Daoy (cell line): ENCODE data around the gene FGF3. TPM values are rescaled to one million over a fixed set of nuclear protein-coding genes. Genes with fewer than 3 reads are reported as not detected.
A peak's percentile ranks its signal among the peaks of the same experiment; 100 is the strongest.

ENCODE experiments used
- DNase-seq: peaks from one replicate; pipeline ENCODE4 v3.0.0-alpha.2; 2015; ENCODE audit warnings: low read depth
- total RNA-seq: library from RNA; depleted of rRNA; stranded (reverse); fragments of >200 nt; shearing (Covaris generic); gene quantifications from 2 replicates; pipeline ENCODE4 v1.2.3, GENCODE V29; 2014; rRNA removed

FGF3 gene
- not detected in 2 replicates for total RNA-seq

DNA sequence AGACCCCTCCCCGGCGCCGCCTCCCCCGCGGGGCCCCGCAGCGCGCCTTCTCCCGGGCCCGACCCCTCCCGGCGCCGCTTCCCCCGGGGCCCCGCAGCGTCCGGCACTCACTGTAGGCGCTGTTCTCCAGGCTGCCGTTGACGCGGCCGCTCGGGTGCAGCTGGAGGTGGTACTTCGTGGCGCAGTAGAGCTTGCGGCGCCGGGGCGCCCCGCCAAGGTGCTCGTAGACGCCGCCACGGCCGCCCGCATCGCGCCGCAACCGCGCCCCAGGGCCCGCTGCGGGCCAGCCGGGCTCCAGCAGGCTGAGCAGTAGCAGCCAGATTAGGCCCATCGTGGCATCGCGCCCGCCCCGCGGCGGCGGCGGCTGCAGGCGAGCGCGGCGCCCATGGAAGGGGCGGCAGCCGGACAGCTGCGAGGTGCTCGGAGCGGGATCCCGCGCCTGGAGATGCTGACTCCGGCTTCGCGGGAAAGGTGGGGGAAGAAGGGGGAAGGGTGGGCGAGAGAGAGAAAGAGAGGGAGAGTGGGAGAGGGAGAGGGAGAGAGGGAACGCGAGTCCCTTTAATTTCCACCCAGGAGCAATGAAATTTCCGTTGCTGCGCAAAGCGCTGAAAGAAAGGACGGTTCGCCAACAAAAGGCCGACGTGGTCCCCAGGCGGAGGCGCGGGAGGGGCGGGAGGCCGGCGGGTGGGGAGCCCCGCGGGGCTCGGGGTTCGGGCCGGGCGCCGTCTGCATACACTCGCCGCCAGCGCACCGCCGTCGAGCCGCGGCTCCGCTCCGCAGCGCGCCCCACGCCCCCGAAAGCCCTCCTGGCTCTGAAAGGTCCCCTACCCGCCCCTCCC, at the start of gene FGF3:
Gene FGF3, minus strand, starts transcription at position 814 of the 839 bp plus-strand sequence. Its CDS starts 483 bp downstream, at position 331.
- no peak for DNase-seq

GRCh38 chr11:69868871-69869270, 49.7 kb upstream of the FGF3 start:
- no peak for DNase-seq

DNA sequence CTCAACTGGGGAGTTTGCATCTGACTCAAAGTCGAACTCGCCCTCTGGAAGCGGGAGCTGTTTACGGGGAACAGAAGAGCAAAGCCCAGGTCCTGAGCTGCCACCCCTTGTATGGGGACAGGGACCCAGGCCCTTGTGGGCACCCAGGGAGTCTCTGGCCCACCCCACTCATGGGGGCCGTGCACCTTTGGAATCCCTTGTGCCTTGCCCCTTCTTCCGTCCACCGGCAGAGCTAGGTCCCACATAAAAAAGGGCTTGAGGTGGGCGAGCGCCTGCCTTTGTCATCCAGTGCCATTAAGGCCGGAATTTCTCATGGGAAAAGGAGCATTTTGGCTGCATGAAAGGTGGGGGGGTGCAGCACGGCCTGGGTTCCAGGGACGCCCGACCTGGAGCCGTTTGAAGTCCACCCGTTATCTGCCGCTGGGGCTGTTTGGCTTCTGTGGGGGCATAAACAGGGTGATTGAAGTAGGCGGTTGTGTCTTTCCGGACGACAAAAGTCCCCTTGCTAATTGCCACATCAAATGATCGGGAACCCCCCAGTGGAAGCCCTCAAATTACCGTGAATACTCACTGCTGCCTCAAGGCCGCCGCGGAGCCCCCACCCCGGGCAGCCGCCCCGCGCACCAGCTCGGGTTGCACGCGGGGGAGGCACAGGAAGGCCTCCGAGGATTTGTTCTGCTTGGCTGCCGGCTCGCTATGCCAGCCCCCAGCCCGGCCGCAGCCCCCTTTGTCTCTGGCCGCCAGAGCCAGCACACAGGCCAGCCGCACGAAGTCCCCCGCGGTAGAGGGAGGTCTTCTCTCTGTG, 49.0 kb upstream of the FGF3 start:
- no peak for DNase-seq

DNA sequence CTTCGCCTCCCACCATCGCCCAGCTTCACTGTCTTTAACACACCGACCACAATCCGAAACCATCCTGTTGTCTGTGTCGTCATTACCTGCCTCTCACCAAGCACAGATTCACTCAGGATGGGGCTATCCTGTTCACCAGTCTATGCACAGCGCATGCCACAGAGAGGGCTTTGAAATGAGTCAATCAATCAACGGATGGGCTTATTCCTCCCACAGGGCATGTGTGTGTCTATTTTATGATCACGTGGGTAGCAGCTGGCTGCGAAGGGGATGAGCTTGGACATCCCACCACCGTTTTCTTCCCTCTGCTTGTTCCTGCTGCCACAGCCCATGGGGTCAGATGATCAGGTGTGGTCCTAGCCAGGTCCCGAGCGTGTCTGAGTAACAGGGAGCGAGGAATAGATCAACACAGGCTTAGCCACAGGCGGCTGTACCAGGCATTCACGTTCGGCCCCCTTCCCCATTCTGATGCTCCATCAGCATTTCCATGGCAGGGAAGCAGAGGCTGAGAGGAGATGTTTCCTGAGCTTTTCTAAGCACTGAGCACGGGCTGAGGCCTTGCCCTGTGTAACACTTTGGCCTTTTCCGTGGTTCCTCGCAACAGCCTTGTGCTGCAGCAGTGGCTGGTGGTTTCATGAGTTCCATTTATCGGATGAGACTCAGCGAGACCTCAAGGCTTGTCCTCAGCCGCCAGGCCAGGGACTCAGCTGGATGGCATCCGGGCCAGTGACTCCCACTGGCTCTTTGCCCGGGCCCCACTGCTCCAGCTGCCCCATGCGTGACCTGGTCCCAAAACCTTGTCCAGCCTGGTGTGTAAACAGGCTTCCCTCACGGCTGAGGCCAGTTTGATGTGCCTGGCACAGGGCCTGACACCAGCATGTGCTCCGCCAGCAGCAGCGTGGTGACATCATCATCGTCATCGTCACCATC, 48.1 kb upstream of the FGF3 start:
- peak; percentile 77 for DNase-seq

DNA sequence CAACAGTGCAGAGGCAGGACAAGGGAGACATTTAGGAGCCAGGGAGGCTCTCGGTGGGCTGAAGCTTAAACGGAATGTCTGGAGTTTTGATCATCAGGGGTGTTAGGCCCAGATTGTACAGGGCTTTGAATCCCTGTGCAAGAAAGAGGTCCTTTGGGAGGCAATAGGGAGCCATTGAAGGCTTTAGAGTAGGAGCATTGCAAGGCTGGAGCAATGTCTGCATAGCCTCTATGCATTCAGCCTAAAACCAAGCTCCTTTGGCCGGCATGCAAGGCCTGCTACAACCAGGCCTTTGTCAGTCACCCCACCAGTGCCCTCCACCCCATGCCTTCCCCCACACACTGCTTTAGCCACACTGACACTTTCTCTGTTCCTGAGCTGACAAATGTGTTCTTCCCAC, 47.4 kb upstream of the FGF3 start:
- no peak for DNase-seq

DNA sequence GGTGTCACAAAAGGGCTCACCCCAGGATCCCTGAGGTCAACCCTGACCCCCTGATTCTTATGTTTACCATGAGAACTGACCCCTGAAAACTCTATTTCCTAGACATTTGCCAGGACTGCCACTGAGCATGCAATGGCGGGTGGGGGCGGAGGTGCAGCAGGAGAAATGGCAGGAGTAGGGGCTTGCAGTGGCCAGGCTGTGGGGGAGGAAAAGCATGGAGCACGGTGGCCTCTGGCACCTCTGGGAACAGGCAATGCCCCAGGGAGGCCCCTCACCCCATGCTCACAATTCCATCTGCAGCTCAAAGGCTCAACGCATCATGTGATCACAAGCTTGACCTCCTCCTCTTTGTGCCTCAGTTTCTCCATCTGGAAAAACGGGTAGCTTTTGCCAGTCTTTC, 46.5 kb upstream of the FGF3 start:
- DNase-seq = no peak

GRCh38 chr11:69864686-69865661, 45.8 kb upstream of the FGF3 start:
- DNase-seq = no peak

DNA sequence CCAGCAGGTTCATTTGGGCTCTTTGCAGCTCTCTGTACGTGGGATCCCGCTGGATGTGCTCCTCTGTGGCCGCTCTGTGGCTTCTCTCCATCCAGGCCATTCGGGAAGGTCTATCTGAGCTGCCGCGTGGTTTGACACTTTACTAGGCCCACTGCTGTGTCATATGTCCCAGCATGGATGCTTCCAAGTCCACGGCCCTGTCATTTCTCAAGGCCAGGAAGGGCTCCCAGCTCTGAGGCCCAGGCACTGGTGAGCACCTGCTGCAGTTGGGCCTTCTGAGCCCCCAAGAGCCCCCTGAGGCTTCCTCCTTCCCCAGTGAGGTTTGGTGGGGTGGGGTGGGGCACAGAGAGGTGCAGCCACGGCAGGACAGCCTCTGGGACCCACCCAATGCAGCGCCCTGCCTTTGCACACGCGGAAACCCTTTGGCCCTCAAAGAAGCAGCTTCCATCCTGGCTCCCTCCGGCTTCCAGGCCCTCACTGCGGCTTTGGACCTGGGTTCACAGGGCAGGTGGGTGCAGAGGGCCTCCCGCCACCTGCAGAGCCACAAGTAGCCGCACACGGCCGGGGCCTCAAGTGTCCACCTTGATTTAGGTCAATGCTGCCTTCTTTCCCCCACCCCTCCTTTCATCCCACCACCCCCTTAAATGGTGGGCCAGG, 44.5 kb upstream of the FGF3 start:
- no peak for DNase-seq

- no peak for DNase-seq
Observed at GRCh38 chr11:69862797-69863543, 43.8 kb upstream of the FGF3 start.

GRCh38 chr11:69862331-69862771, 43.1 kb upstream of the FGF3 start:
- DNase-seq = no peak

DNA sequence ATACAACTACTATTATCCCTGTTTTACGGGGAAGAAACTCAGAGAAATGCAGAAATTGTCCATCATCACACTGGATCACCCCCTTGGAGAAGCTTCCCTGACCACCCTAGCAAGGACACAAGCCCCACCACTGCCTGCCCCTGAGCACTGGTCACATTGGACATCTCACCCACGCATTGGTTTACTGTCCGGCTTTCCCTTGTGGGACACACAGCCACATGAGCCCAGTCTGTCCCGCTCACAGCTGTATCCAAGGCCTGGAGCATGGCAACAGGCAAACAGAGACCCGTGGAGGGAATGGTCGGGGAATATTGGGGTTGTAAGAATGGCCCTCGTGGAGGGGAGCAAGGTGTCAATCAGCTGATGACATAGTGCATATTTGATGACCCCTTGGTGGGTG, 42.7 kb upstream of the FGF3 start:
- no peak for DNase-seq

DNA sequence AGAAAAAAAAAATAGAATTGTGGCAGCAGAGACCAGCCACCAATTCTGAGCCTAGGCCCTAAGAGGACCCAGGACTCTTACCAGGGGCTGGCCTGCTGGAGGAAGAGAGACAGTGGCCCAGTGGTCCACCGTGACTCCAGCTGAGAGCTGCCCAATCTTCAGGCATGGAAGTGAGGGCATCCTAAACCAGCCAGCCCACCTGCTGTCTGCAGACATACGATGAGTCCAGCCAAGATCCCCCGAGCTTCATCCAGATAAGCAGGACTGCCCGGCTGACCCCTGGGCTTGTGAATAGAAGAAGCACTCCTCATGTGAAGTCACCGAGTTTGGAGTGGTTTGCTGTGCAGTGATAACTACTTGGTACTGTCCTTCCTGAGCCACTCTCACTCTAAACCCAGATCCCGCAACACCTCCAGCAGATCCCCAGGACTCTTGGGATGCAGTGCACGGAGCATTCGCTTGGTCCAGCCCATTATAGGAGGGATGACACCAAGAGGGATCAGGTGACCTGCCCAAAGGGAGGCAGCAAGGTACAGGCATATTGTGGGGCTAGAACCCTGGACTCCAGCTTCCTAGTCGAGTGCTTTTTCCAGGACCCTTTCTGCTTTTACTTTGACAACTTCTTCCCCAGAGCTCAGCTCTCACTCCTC, 41.7 kb upstream of the FGF3 start:
- no peak for DNase-seq

DNA sequence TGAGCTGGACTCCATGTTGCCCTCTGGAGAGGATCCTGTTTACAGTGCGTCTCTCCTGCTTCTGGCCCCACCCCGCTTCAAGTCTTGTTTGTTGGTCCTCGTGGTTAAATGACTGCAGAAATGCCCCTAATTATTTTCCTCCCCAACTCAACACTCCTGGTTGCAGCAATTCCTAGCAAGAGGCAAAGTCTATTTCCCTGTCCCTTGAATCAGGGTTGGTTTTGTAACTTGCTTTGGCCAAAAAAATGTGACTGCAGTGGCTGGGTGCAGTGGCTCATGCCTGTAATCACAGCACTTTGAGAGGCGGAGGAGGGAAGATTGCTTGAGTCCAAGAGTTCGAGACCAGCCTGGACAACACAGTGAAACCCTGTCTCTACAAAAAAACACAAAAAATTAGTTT, 41.0 kb upstream of the FGF3 start:
- DNase-seq = no peak

GRCh38 chr11:69859275-69859934, 40.2 kb upstream of the FGF3 start:
- DNase-seq = no peak

- DNase-seq = no peak
Observed at GRCh38 chr11:69855421-69855820, 36.2 kb upstream of the FGF3 start.

- DNase-seq = peak; percentile 51
Observed at GRCh38 chr11:69854713-69855112, 35.5 kb upstream of the FGF3 start.

DNA sequence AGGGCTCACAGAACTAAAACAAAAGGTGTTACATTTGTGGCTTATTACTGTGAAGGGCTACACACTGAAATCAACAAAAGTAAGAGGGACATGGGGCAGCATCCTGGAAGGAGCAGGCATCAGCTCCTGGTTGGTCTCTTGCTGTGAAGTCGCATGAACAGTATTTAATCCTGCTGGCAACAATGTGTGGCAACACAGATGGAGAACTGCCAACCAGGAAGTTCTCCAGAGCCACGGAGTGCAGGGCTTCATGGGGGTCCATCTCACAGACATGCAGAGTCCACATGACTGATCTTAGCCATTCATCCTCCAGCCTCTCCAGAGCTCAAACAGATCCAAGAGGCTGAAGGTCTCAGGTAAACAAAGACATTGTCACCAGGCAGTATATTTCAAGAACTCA, 32.8 kb upstream of the FGF3 start:
- no peak for DNase-seq

DNA sequence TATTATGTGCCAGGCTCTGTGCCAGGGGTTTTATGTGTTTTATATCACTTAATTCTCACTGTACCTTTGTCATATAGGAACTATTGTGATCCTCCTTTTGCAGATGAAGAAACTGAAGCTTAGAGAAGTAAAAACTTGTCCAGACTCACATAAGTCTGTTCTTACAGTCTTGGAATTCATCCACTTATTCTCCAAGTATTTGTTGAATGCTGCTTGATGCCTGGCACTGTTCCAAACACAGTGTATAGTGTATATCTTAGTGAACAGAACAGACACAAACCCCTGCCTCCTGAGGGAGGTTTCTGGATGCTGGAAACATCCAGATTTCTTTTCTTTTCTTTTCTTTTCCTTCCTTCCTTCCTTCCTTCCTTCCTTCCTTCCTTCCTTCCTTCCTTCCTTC, 29.0 kb upstream of the FGF3 start:
- no peak for DNase-seq
